Lower leg skin (tissue), 4 donors: ENCODE measurements around the gene DCD. TPM values are rescaled to one million over a fixed set of nuclear protein-coding genes. Genes with fewer than 3 reads are reported as not detected.
"Not testable (repeated sequence)": the region's sequence is repeated elsewhere in the genome, so short reads cannot be mapped to it uniquely, and the experiment has no call there.

Experiments used
- DNase-seq, 2 donors: peaks; one replicate each; pipeline ENCODE4 v3.0.0-alpha.2; 2019; ENCODE audit warnings: low spot score in 2 of 2
- H3K4me3 ChIP-seq: fragments of 200-600 bp; sonication (generic); 2 replicates; pipeline ENCODE4 v1.5.1; 2017; ENCODE audit warnings: mild to moderate bottlenecking, low read depth; ENCODE audit not compliant: poor library complexity, severe bottlenecking
- CTCF ChIP-seq, 3 donors: fragments of 450-650 bp; IDR thresholded peaks; one replicate each; pipeline ENCODE4 v1.5.1; 2016; ENCODE audit warnings: antibody characterized with exemption in 3 of 3, mild to moderate bottlenecking in 3 of 3, moderate library complexity in 2 of 3
- POLR2A ChIP-seq, 2 donors: fragments of 450-650 bp; IDR thresholded peaks; one replicate each; pipeline ENCODE4 v1.6.1; 2016 to 2017; ENCODE audit warnings: antibody characterized with exemption in 2 of 2, mild to moderate bottlenecking in 1 of 2, moderate library complexity in 1 of 2
- WGBS, 2 donors: methylation state at CpG; one replicate each; pipeline ENCODE4 v1.1.5; 2018; 5-methylcytosine and 5-hydroxymethylcytosine counted together
- intact Hi-C: fragments of 100-400 bp; cut with DNase I; formaldehyde crosslinking; loops from one replicate; pipeline ENCODE4 v1.15.0; 2023; ENCODE audit warnings: low total_unique reads
- total RNA-seq, 4 donors: library from RNA; depleted of rRNA; stranded (reverse); fragments of >200 nt; gene quantifications; one replicate each; pipeline ENCODE4 v1.1.0, GENCODE V29; 2016

Gene DCD
- total RNA-seq, 4 donors from 2014 or later = 449 to 9,764 (median 1,589) TPM

- 60 to 63% methylated on average over 5 of the region's 5 CpGs for WGBS, 2 donors
- intact Hi-C loops = no loop called here
- DNase-seq = no peak
- TF ChIP-seq POLR2A (IDR thresholded peaks at IDR 0.05) = no peak
- no peak overlapping the region for H3K4me3 ChIP-seq
Measured at GRCh38 chr12:54650889-54651288, 2.7 kb upstream of the DCD start.

DNA sequence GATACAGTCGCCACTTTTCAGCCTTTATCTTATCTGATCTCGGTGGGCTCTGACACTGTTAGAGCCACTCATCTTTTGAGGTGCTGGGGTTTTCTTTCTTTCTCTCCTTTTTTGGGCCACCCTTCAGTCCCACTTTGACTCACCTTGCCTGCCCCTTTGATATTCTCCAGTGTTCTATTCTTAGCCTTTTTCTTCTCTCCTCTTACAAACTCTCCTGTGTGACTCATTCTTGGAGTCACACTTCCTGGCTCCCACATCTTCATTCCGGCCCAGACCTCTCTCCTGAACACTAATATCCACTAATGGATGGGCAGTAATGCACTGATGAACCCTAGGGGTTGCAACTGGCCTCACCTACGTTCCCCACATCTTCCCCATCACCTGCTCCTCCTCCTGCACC lies 2.2 kb upstream of the DCD start:
- intact Hi-C loops = no loop called here
- WGBS, 2 donors = 64 to 65% methylated on average over 4 of the region's 4 CpGs
- TF ChIP-seq POLR2A (IDR thresholded peaks at IDR 0.05) = no peak
- no peak for TF ChIP-seq CTCF (IDR thresholded peaks at IDR 0.05)
- DNase-seq = no peak
- H3K4me3 ChIP-seq = no peak overlapping the region

GRCh38 chr12:54649825-54650224 lies 1.7 kb upstream of the DCD start:
- no peak for DNase-seq
- no peak for TF ChIP-seq CTCF (IDR thresholded peaks at IDR 0.05)
- no peak overlapping the region for H3K4me3 ChIP-seq
- WGBS, 2 donors = 43 to 44% methylated on average over 1 of the region's 1 CpG
- intact Hi-C loops = no loop called here

DNA sequence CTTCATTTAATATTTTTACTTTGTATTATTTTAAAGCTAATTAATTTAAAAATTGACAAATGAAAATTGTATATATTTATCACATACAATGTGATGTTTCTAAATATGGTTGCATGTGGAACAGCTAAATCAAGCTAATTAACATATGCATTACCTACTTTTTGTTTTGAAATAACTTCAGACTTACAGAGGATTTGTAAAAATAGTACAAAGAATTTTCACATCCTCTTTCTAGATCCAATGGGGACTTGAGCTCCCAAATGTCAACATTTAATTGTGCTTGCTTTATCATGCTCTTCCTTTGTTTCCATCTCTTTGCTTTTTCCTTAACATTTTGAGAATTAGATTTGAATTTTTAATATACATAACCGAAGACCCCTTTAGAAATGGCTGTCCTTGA lies 6.6 kb downstream of the DCD start:
- no peak for DNase-seq
- no peak for TF ChIP-seq CTCF (IDR thresholded peaks at IDR 0.05)
- TF ChIP-seq POLR2A (IDR thresholded peaks at IDR 0.05) = no peak
- 79 to 85% methylated on average over 1 of the region's 1 CpG for WGBS, 2 donors
- no peak overlapping the region for H3K4me3 ChIP-seq
- intact Hi-C loops = no loop called here

DNA sequence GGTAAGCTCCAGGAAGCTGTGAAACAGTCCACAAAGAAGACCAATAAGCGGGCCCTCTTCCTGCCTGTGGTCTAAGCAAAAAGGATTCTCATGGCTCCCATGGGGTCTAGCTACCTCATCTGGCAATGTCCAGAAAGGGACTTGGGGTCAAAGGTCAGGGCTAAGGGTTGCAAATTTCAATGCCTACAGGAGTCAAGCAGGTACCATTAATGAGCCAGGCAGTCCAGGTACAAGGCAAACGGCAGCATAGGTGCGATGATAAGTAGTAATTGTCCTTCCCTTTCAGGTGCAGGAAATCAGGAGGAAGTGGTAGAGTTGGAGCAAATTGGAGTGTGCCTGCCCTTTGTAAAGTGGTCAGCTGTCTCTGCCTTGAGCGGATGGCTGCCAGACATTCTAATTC lies 7.1 kb downstream of the DCD start:
- DNase-seq = no peak
- H3K4me3 ChIP-seq = no peak overlapping the region
- intact Hi-C loops = no loop called here
- WGBS, 2 donors = 73 to 81% methylated on average over 4 of the region's 4 CpGs
- TF ChIP-seq POLR2A (IDR thresholded peaks at IDR 0.05) (no peak), CTCF (IDR thresholded peaks at IDR 0.05) (no peak)

GRCh38 chr12:54639112-54639511 lies 9.1 kb downstream of the DCD start:
- intact Hi-C loops = not testable (repeated sequence)
- WGBS, 2 donors = 88 to 93% methylated on average over 2 of the region's 2 CpGs

DNA sequence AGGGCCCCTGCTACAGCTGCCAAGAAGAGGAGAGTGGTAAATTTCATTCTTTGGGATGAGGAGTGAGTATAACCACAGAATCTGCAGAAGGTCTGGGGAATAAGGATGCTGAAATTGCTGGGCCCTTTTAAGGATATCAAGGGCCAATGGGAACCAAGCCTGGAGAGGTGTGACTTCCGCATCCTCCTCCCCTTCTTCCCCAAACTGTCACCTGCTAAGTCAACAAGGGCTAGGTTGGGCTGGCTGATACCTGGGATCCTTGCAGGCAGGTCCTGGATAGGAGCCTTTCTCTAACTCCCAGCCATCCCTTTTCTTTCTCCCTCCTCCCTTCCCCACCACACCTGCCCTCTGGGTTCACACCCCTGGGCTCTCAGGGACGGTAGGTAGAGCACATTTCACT lies 13.4 kb downstream of the DCD start, which contains the start of gene LACRT:
Gene LACRT (minus strand): TSS at position 101 of the 400 bp plus-strand sequence. CDS start 54 bp downstream, at position 47.
- WGBS, 2 donors = 66 to 82% methylated on average over 2 of the region's 2 CpGs
- no peak within 1 kb of the TSS for H3K4me3 ChIP-seq
- intact Hi-C loops = no loop called here
- no peak for TF ChIP-seq CTCF (IDR thresholded peaks at IDR 0.05)
- no peak for TF ChIP-seq POLR2A (IDR thresholded peaks at IDR 0.05)
- DNase-seq = no peak

More at GRCh38 chr12:54639112-54639511, 9.1 kb downstream of the DCD start:
- DNase-seq, H3K4me3 ChIP-seq: not testable (repeated sequence)
